ENCODE results near the gene CDC73.
"Not testable (repeated sequence)": the region's sequence is repeated elsewhere in the genome, so short reads cannot be mapped to it uniquely, and the experiment has no call there.

Gene CDC73

DNA sequence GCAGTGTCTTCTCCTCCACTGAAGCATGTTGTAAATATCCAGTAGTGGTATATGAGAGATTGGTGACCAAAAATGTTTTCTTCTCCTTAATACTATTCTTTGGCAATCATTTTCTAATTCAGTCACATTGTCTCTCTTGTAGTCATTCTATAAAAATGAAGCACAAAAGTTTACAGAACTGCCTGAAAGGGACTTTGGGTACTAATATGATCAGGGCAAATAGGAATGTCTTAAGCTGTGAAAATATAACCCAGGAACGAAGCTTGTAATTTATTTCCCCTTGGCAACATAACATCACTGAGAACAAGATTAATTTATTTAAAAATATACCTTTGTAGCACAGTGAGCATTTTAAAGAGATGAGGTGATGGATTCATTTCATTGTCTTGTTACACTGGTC is 59.7 kb downstream of the CDC73 start:
- no peak for DNase-seq (ENCODE audit: low read depth in 2 of 2)

DNA sequence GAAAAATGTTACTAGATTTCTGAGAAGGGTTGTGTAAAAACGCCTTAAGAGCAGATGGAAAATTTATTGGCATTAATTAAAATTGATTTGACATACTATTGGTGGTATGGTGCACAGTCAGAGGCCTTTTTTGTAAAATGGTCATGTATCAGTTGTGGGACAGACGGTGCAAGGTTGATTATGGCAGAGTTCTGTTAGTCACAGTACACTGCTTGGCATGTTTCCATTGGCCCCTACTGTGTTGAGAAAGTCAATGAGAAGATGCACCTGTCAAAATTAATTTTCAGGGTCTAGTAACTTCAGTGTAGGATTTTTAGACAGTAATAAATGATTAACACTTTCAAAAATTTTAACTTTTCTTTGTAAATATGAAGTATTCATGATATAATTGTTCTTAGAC is 60.2 kb downstream of the CDC73 start:
- no peak for DNase-seq (ENCODE audit: low read depth in 2 of 2)

DNA sequence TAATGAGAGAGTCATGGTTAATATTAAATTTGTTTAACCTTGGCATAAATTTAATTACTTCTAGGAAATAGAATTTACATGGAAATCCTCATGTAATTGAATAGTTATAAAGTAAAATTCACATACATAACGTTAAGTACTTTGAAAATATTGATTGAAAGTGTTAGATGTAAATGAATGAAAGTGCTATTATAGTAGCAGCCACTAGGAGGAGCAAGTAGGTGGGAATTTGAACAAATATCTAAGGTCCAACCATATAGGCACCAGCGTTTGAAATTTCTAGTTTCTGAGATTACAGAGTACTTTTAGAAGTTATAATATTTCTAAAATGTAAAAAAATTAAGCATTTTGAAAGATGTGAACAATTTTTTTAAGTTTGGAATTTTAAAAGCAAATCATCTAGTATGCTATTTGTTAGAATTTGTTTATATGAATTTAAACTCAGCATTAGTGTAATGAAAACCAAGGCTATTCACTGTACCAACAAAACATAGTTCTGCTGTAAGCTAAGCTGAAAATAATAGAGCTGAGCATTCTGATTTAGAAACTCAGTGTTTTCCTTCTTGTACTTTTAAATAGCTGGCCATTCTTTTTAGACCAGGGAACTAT is 61.3 kb downstream of the CDC73 start:
- no peak for DNase-seq (ENCODE audit: low read depth in 2 of 2)

DNA sequence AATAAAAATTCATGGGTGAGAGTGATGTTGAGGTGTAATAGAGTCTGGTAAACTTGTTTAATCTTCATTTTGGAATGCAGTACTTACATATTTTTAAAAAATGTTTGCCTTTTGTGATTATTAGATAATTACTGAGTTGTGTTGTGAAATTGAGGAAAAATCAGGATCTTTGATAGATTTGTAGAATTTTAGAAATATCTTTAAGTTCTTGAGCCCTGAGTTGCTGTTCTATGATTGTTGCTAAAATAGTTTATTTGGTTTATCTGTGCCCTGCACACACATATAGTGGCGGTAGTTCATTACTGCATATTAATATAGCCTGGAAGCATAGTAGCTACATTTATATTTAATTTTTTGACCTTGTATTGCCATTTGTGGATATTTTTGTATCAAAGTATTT is 62.9 kb downstream of the CDC73 start:
- no peak for DNase-seq (ENCODE audit: low read depth in 2 of 2)

DNA sequence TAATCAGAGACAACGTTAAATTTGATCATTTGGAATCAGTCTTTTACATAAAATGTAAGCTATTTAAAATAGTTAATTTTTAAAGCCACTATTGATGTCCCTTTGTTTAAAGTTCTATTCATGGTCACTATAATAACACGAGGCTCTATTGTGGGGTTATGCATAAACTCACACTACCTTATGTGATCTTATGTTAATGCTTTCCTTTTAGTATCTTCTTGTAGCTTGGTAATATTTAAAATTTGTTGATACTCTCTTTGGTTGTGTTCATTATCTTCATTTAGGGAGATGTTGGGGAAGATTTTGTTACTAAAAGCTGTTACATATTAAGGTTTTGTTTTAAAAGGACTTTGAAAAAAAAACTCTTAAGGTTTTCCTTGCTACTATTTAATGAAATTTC is 63.4 kb downstream of the CDC73 start:
- DNase-seq (ENCODE audit: low read depth in 2 of 2), result no peak

DNA sequence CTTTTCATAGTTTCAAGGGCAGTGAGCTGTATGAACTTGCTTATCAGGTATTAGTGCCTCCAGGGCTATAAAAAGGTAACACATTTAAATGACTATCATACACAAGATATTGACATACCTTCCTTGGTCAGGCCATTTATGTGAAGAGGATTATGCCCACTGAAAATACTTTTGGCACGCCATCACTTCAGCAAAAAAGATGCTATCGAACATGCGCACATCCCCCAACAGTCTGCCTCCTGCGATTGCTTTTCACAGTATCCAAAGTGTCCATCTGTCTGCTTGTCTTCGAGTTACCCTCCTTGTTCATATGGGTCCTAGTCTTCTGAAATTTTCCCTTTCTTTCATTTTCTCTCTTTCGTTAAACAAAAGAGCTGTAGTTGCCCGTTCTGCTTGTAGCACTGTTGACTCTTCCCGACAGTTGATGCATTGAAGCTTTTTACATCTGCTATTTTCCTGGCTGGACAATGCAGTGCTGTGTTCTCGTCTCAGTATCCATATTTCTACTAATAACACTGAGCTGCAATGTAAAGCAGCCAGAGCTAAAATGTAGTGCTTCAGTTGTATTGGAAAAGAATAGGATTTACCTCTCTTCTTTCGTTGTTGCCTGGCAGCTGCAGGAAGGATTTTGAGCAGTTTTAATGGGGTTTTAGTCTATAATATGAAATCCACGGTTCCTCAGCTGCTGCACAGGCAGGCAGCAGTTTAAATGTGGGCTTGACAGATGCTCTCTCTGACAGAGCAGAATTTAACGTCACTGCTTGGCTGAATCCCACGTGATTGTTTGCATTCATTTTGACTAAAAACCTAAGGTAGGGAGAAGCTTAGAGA is 64.3 kb downstream of the CDC73 start, which contains the start of gene B3GALT2:
Gene B3GALT2 (minus strand): TSS at position 713 of the 831 bp plus-strand sequence. CDS start 5,051 bp downstream, outside the sequence.
- DNase-seq (ENCODE audit: low read depth in 2 of 2), result no peak

DNA sequence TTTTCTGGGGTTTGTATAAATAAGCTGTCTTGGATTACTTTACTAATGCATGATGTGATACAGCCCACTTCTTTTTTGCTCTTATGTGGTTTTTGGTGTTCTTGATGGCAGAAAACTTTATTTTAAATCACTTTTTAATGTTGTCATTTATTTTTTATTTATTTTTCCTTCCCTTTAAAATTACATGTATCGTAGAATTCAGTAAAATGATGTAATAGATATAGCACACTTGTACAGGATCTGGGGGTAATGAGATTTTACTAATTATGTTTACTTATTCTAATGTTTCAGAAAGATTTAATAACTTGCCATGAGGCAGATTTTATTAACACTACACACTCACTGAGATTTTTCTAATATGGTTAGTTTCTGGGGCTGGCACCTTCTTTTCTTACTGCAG is 65.3 kb downstream of the CDC73 start:
- no peak for DNase-seq (ENCODE audit: low read depth in 2 of 2)

DNA sequence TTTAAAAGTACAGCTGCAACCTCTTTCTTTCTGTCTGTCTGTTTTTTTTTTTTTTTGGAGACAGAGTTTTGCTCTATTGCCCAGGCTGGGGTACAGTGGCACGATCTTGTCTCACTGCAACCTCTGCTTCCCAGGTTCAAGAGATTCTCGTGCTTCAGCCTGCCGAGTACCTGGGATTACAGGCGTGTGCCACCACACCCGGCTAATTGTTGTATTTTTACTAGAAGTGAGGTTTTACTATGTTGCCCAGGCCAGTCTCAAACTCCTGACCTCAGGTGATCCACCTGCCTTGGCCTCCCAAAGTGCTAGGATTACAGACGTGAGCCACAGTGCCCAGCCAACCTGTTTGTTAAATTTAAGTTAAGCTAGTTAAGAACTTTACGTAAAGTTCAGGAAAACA is 67.1 kb downstream of the CDC73 start:
- DNase-seq (ENCODE audit: low read depth in 2 of 2), result not testable (repeated sequence)

DNA sequence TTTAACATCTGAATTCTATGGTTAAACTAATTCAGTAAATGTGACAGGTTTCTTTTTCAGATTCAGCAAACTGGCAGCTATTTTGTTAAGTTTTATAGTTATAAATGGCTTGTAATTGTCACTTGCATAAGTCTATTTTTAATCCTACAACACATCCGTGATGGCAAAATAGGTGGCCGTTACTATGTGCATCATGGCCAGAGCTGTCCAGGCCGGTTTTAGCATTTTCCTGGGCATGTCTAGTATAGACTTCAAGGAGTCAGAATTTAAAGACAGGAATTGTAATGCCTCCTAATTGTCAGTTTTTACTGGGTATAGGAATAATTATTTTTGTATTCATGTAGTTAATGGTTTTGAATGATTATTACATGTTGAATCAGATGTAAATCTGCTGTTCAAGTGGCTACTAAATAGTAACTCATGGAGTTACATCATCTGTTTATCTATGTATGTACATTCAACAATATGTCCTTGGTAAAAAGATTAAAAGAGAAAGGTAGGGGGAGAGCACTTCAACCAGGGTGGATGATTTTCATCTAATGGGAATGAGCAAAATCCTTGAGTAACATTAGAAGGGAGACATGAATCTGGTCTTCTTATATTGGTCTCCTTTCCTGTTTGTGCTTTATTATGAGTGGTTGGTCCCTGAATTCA is 67.7 kb downstream of the CDC73 start:
- DNase-seq (ENCODE audit: low read depth in 2 of 2), result no peak

DNA sequence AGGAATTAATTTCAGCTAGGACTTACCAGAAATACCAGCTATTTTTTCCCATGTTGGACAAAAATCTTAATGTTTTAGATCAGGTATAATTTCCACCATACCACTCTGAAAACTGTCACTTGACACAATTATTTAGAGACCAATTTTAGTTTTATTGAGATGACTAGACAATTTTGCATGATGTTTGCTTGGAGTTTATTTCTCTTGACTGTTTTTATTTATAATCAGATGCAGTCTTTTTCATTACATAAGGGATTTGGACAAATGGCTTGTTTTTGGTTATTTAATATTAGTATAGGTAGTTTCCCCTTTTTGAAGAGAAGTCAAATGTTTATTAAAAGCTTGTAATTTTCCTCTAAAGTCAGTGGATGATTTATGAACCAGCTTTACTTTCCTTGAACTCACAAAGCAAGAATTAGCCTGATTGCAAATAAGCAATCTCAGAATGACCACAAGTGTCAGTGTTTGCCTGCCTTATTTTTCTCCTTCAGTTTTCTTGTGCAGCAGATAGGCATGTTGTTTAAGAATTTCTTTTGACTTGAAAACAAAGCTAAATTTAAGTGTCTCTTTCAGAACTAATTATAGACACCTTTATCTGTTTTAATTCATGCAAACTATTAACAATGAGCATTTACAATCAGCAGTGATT is 68.4 kb downstream of the CDC73 start:
- DNase-seq (ENCODE audit: low read depth in 2 of 2), result no peak

DNA sequence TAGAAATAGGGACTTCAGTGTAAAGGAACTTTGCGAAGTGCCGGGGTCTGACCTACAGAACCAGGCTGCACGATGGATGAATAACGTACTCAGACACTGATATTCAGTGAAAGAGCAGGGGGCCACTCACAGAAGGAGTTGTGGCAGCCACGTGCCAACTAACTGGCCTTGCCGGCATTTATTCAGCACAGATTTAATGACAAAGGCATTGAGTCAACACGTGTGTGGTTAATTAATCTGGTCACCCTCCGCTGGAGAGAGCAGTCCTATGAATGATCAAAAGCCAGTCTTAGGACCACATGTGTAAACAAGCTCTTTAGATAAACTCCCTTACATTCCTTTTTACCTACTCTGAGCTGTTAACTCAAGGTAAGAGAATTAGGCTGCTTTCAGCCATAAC is 70.8 kb downstream of the CDC73 start:
- DNase-seq (ENCODE audit: low read depth in 2 of 2), result no peak

DNA sequence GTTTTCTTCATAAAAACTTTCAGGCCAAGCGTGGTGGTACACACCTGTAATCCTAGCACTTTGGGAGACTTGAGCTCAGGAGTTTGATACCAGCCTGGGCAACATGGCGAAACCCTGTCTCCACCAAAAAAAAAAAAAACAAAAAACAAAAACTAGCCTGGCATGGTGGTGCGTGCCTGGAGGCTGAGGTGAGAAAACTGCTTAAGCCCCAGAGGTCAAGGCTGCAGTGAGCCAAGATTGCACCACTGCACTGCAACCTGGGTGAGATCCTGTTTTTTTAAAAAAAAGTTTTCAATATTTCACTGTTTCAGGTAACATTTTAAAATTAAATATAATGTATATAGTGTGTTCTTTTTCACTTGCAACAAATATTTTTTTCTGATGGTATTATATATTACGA is 78.1 kb downstream of the CDC73 start:
- no peak for DNase-seq (ENCODE audit: low read depth in 2 of 2)

DNA sequence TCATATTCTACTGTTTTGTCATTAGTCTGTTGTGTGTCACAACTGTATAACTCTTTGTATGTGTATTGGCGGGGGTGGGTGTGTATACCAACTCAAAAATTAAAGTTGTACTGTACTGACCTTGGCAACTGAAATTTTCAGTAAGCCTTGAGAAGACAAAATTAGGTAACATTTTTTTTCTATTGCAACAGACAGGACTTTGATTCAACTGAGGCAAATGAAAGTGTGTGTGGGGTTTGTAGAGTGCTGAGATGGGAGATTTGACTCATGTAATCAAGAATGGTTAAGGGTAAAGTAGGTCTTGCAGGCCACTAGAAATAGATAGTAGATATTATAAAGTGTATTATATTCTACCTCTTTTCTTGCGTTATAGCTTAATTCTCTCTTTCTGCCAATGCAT is 79.2 kb downstream of the CDC73 start:
- no peak for DNase-seq (ENCODE audit: low read depth in 2 of 2)

DNA sequence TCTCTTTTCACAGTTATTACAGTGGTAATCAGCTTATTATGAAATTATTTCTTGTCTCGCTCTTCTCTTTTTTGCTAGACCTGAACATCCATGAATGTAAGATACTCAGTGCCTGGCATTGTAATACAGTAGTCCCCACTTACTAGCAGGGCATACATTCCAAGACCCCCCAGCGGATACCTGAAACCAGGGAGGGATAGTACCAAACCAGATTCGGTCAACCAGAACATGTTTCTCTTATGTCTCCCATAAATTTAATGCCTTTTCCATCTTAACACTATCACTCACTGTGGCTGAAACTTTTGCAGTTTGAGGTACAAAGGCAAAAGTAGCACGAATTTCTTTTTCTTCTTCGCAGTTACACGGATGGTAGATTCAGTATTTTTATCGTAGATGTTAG is 89.2 kb downstream of the CDC73 start:
- no peak for DNase-seq (ENCODE audit: low read depth in 2 of 2)

DNA sequence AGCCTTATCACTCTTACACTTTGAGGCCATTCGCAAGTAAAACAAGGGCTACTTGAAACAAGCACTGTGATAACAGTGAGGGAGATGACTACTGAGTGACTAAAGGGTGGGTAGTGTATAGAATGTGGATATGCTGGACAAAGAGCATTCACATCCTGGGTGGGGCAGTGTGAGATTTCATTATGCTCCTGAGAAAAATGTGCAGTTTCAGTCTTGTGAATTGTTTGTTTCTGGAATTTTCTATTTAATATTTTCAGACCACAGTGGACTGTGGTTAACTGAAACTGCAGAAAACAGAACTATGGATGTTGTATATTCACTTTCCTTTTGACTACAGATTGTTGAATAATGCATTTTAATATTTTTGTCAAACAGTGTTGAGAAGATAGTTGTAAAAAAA is 89.7 kb downstream of the CDC73 start:
- DNase-seq (ENCODE audit: low read depth in 2 of 2), result no peak

DNA sequence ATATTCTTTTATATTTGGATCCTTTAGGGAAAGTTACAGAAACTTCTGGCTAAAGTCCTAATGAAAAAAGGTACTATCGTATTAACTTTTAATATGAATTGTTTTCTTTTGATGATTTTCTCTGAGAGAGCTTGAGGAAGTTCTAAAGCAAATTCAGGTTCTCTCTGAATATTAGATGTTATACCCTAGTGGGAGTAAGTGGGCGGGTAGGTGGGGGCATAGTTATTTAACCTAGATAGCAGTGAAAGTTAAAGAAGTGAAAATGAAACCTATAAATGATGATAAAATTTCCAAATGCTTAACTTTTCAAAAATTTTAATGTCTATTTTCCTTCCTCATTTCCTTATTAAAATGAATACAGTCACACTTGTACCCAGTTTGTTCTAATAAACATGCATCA is 90.8 kb downstream of the CDC73 start:
- DNase-seq (ENCODE audit: low read depth in 2 of 2), result no peak

DNA sequence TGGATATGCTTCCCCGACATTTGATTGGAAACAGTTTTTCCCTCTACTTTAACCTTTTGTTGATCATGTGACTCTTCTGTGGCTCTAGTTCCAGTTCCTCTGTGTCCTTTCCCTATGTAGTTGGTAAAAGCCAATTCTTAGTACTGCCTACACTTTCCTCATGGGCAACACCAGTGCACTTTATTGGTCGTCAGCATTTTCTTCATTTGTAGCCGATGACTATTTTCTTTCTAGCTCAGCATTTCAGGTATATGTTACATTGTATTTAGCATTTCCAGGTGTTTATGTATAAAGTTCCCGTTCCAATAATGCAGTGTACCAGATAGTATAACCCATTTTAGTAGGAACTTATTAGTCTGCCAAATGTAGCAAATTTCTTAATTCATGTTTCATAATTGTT is 92.2 kb downstream of the CDC73 start:
- no peak for DNase-seq (ENCODE audit: low read depth in 2 of 2)

DNA sequence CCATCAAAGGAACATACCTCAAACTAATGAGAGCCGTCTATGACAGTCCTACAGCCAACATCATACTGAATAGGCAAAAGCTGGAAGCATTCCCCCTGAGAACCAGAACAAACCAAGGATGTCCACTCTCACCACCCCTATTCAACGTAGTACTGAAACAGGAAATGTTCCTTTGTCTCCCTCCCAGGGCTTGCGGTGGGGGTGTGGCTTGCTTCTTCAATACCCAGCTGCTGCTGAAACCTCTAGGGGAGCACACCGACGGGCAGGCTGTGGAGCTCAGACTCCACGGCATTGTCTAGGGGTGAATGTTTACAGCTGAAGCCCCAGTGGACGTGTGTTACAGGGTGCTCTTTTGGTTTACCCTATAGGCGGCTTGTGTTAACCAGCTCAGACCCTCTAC is 95.1 kb downstream of the CDC73 start:
- no peak for DNase-seq (ENCODE audit: low read depth in 2 of 2)

DNA sequence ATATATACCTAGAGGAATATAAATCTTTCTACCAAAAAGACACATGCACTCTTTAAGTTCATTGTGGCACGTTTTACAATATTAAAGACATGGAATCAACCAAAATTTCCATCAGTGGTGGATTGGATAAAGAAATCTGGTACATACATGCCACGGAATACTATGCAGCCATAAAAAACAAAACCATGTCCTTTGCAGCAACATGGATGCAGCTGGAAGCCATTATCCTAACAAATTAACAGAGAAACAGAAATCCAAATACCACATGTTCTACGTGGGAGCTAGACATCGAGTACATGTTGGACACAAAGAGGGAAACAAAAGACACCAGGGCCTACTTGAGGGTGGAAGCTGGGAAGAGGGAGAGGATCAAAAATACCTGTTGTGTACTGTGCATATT is 97.6 kb downstream of the CDC73 start:
- no peak for DNase-seq (ENCODE audit: low read depth in 2 of 2)

DNA sequence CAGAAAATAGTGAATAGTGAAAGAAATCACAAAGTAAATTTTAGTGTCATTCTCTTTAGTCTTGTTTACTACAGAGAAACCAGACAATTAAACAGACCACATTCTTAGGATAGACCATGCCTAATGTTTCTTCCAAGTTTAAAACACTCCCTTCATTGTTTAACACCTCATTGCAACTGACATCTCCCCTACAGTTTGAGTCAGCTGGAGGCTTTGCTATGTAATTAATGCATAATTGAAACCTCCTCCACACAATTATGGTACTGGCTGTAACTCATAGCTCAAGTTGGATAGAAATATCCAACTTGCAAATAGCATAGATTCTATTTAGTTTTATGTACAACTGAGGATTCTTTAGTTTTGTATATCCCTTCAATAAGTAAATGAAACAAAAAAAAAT is 99.8 kb downstream of the CDC73 start:
- DNase-seq (ENCODE audit: low read depth in 2 of 2), result no peak

DNA sequence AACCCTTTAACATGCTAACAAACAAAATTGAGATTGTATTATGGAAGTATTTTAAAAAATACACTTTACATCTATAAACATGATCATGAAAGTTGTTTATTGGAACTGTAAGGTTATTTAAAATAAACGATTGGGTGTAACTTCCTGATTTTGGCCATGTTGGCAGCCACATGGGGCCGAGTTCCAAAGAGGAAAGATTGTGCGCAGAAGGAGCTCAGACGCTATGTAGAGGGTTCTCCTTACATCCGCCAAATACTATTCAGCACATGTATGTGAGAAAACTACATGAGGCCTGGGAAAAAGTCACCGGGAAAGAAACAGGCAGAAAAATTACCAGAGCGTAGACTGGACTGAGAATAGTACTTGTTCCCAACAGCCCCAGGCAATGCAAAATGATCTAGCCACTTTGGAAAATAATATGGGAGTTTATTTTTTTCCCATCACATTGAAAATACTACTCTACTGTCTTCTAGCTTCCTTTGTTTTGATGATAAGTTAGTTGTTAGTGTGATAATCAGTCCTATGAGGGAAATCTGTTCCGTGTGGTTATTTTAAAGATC is 100.3 kb downstream of the CDC73 start:
- DNase-seq (ENCODE audit: low read depth in 2 of 2), result no peak

DNA sequence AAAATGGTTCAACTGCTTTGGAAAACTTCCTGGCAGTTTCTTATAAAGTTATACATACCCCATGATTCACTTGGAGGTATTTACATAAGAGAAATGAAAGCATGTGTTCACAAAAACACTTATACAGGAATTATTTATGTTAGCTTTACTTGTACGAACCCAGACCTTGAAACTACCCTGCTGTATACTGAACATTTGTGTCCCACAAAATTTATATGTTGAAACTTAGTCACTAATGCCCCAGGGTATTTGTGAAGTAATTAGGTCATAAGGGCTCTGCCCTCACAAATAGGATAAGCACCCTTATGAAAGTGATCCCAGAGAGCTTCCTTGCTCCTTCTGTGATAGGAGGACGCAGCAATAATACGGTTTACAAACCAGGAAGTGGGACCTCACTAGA is 107.3 kb downstream of the CDC73 start:
- no peak for DNase-seq (ENCODE audit: low read depth in 2 of 2)

Measured in stimulated activated CD4-positive, alpha-beta T cell treated with anti-CD3 and anti-CD28 coated beads, Interleukin-12 subunit alpha, Interleukin-12 subunit beta, amount 100 ng/mL, for 24 hours (primary cell).